Stomach (tissue), 19 donors: Measurements from ENCODE around the gene SLC9B2. TPM values are rescaled to one million over a fixed set of nuclear protein-coding genes. Genes with fewer than 3 reads are reported as not detected.

Experiments
- DNase-seq, 2 donors: peaks; one replicate each; pipeline versions ENCODE4 v3.0.0 to v3.0.0-alpha.2; 2013 to 2019
- H3K27ac ChIP-seq, 5 donors: fragments of 200-600 bp in 4 of 5; sonication (generic) in 4 of 5; one replicate each; pipeline ENCODE4 v1.5.1; 2013 to 2019; ENCODE audit warnings: mild to moderate bottlenecking in 1 of 5, moderate library complexity in 1 of 5
- H3K27me3 ChIP-seq, 3 donors: fragments of 200-600 bp; sonication (generic); one replicate each; pipeline ENCODE4 v1.5.1; 2017 to 2019; ENCODE audit warnings: mixed run types in 1 of 3
- H3K36me3 ChIP-seq, 4 donors: fragments of 200-600 bp; sonication (generic); 1 replicate in 3 of 4; 2 replicates in 1 of 4; pipeline ENCODE4 v1.5.1; 2016 to 2019
- H3K4me1 ChIP-seq, 4 donors: fragments of 200-600 bp; sonication (generic); one replicate each; pipeline ENCODE4 v1.5.1; 2016 to 2019
- H3K4me3 ChIP-seq, 4 donors: fragments of 200-600 bp; sonication (generic) in 3 of 4; one replicate each; pipeline ENCODE4 v1.5.1; 2016 to 2019; ENCODE audit warnings: mild to moderate bottlenecking in 1 of 4
- H3K9me3 ChIP-seq, 4 donors: fragments of 200-600 bp; sonication (generic); one replicate each; pipeline ENCODE4 v1.5.1; 2016 to 2019
- EP300 ChIP-seq: sonication (generic); formaldehyde crosslinking; IDR thresholded peaks from one replicate; pipeline ENCODE4 v1.6.1; 2017; ENCODE audit warnings: antibody characterized with exemption
- POLR2A ChIP-seq, 4 donors: fragments of 450-650 bp; IDR thresholded peaks; one replicate each; pipeline ENCODE4 v1.6.1; 2016; ENCODE audit warnings: antibody characterized with exemption in 4 of 4, control low read depth in 2 of 4, mild to moderate bottlenecking in 1 of 4, moderate library complexity in 1 of 4
- POLR2AphosphoS5 ChIP-seq, 3 donors: sonication (generic); formaldehyde crosslinking; IDR thresholded peaks; one replicate each; pipeline ENCODE4 v1.6.1; 2016; ENCODE audit warnings: antibody characterized with exemption in 3 of 3
- WGBS, 5 donors: extraction: QIAGEN DNeasy Blood & Tissue Kit in 3 of 5; methylation state at CpG; one replicate each; pipeline versions ENCODE4 v1.1.5 to v1.1.7; 2013 to 2018; 5-methylcytosine and 5-hydroxymethylcytosine counted together
- intact Hi-C: fragments of 100-400 bp; cut with DNase I; formaldehyde crosslinking; loops from one replicate; pipeline ENCODE4 v1.15.1; 2023; ENCODE audit warnings: low total_unique reads
- long read RNA-seq, 10 donors: transcript quantifications; one replicate each; lab custom pipeline, GENCODE V29; 2026
- polyA plus RNA-seq, 3 donors: library from polyadenylated mRNA; stranded (reverse); fragments of 200-250 nt; gene quantifications; one replicate each; pipeline ENCODE4 v1.2.3, GENCODE V29; 2013
- total RNA-seq, 5 donors: library from RNA; depleted of rRNA; stranded (reverse); fragments of >200 nt; gene quantifications; one replicate each; pipeline versions ENCODE4 v1.1.0 to v1.2.3, GENCODE V29; 2014 to 2016
- TF ChIP-seq, protein P1 (sequence below), 7 experiments: fragments of 450-650 bp in 4 of 7; fragments of 200-600 bp in 3 of 7; sonication (generic) in 3 of 7; IDR thresholded peaks; one replicate each; pipeline ENCODE4 v1.5.1; 2016 to 2019; ENCODE audit warnings: antibody characterized with exemption in 7 of 7, control low read depth in 2 of 7, mild to moderate bottlenecking in 1 of 7
- donor health status: healthy with polysubstance abuse.
- donor health status: Bipolar disorder and iron deficiency.
- donor health status: healthy.

Gene SLC9B2, protein sequence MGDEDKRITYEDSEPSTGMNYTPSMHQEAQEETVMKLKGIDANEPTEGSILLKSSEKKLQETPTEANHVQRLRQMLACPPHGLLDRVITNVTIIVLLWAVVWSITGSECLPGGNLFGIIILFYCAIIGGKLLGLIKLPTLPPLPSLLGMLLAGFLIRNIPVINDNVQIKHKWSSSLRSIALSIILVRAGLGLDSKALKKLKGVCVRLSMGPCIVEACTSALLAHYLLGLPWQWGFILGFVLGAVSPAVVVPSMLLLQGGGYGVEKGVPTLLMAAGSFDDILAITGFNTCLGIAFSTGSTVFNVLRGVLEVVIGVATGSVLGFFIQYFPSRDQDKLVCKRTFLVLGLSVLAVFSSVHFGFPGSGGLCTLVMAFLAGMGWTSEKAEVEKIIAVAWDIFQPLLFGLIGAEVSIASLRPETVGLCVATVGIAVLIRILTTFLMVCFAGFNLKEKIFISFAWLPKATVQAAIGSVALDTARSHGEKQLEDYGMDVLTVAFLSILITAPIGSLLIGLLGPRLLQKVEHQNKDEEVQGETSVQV
- total RNA-seq (10 to 100 TPM in 2 of 5 donors, 1 to 10 TPM in 3; 1.7 to 26.3 (median 8.0) TPM), polyA plus RNA-seq (10 to 100 TPM in 2 of 3 donors, 1 to 10 TPM in 1; 3.5 to 13.0 (median 12.1) TPM)
- long read RNA-seq, donor 1 = 0 reads
- long read RNA-seq, donor 2, partial matches to known transcripts = 0 of 1 reads
- long read RNA-seq, donor 2, other reads (novel, unspliced or antisense) = 0 of 1 reads
- long read RNA-seq, donor 3, partial matches to known transcripts = 0 of 1 reads
- long read RNA-seq, donor 3, other reads (novel, unspliced or antisense) = 0 of 1 reads
- long read RNA-seq, donor 4 = 0 reads
- long read RNA-seq, donor 5, partial matches to known transcripts = 0 of 1 reads
- long read RNA-seq, donor 5, other reads (novel, unspliced or antisense) = 0 of 1 reads
- long read RNA-seq, donor 6 = 0 reads
- long read RNA-seq, donor 7, partial matches to known transcripts = 0 of 1 reads
- long read RNA-seq, donor 7, other reads (novel, unspliced or antisense) = 0 of 1 reads
- long read RNA-seq, donor 8, partial matches to known transcripts = 0 of 1 reads
- long read RNA-seq, donor 8, other reads (novel, unspliced or antisense) = 0 of 1 reads
- long read RNA-seq, donor 9 = 0 reads
- long read RNA-seq, donor 10 = 0 reads

DNA sequence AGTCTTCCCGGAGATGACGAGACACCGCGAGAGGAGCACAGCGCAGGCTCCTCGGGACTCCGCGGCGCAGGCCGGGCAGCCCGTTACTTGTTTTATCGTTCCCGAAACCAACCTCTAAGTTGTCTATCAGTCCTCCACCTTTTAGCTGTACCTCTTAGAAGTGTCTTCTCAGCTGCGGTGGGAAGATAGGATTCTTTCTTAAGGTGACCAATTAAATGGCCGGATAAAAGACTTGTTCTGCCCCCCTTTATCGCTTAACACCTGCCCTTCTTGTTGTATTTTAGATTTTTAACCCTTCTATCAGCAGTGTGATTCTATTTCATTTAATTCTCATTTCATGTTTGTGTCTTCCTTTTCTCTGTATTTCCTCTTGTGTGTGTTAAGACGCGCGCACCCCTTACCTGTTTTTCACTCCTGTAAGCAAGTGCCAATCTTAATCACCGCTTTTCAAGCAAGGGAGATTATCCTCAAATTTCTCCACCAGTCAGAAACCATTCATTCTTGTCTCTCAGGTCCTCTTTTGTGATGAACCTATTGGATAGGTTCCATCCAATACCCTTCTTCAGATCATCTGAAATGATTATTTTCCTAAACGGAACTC lies at the start of gene SLC9B2:
TSS of gene SLC9B2 (minus strand) at position 15 of the 601 bp plus-strand sequence. CDS start 9,211 bp downstream, outside the sequence.
- H3K27ac ChIP-seq = peak within 1 kb of the TSS; percentile 82 to 91 (median 88)
- intact Hi-C loops = no loop called here
- no peaks in the 10 kb centered on the region for H3K9me3 ChIP-seq
- no peak for TF ChIP-seq EP300
- no peak for TF ChIP-seq POLR2AphosphoS5 (IDR thresholded peaks at IDR 0.05)
- TF ChIP-seq, protein P1, sequence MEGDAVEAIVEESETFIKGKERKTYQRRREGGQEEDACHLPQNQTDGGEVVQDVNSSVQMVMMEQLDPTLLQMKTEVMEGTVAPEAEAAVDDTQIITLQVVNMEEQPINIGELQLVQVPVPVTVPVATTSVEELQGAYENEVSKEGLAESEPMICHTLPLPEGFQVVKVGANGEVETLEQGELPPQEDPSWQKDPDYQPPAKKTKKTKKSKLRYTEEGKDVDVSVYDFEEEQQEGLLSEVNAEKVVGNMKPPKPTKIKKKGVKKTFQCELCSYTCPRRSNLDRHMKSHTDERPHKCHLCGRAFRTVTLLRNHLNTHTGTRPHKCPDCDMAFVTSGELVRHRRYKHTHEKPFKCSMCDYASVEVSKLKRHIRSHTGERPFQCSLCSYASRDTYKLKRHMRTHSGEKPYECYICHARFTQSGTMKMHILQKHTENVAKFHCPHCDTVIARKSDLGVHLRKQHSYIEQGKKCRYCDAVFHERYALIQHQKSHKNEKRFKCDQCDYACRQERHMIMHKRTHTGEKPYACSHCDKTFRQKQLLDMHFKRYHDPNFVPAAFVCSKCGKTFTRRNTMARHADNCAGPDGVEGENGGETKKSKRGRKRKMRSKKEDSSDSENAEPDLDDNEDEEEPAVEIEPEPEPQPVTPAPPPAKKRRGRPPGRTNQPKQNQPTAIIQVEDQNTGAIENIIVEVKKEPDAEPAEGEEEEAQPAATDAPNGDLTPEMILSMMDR (IDR thresholded peaks at IDR 0.05) = no peak
- TF ChIP-seq POLR2A (IDR thresholded peaks at IDR 0.05) = no peak
- H3K36me3 ChIP-seq = peaks cover 6 to 22% (median 18%) of the 10 kb centered on the region in 4 donors
- peak within 1 kb of the TSS; percentile 60 to 78 (median 69) for H3K4me3 ChIP-seq
- peaks cover 20 to 41% (median 28%) of the 10 kb centered on the region in 4 donors for H3K4me1 ChIP-seq
- DNase-seq = no peak
- no peaks in the 10 kb centered on the region for H3K27me3 ChIP-seq
- WGBS, 5 donors = 19 to 23% (median 21%) methylated on average over 21 of the region's 21 CpGs

DNA sequence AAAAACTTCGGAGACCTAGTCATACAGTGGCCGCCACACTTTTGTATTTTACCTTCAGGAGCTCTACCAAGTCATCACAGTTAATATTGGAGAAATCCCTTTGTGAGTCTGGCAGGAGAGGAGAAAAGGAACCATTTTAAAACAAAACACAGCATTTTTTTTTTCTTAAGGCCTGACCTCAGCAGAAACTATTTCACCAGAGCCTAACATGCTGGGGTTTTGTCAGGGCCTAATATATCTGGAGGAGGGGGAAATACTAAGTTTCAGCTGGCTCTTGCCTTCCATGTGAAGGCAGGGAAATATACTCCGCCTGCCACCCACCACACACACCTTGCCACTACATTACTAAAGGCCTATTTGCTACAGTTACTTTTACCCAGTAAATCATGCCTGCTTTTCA lies 49.6 kb upstream of the SLC9B2 start:
- no peaks in the 10 kb centered on the region for H3K4me1 ChIP-seq
- H3K4me3 ChIP-seq = no peak overlapping the region
- DNase-seq = no peak
- peaks cover 0 to 17% (median 0%) of the 10 kb centered on the region in 4 donors for H3K9me3 ChIP-seq
- no peaks in the 10 kb centered on the region for H3K27me3 ChIP-seq
- TF ChIP-seq, protein P1 (IDR thresholded peaks at IDR 0.05) = no peak
- no peak for TF ChIP-seq POLR2AphosphoS5 (IDR thresholded peaks at IDR 0.05)
- TF ChIP-seq POLR2A (IDR thresholded peaks at IDR 0.05) = no peak
- no peak for TF ChIP-seq EP300
- H3K27ac ChIP-seq = no peak overlapping the region
- whole genome bisulfite sequencing, 5 donors = 92 to 100% (median 95%) methylated on average over 3 of the region's 3 CpGs
- intact Hi-C loops = no loop called here
- no peaks in the 10 kb centered on the region for H3K36me3 ChIP-seq

DNA sequence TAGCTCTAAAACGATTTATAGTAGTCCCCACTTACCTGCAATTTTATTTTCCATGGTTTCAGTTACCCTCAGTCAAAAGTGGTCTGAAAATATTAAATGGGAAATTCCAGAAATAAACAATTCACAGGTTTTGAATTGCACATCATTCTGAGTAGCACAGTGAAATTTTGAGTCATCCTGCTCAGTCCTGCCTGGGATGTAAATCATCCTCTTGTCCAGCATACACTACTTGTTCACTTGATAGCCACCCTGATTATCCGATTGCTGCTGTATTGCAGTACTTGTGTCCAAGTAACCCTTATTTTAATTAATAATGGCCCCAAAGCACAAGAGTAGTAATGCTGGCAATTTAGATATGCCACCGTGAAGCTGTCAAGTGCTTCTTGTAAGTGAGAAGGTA lies 46.6 kb upstream of the SLC9B2 start:
- Histone ChIP-seq H3K27ac (no peak overlapping the region), H3K36me3 (no peaks in the 10 kb centered on the region), H3K9me3 (peaks cover 0 to 2% (median 0%) of the 10 kb centered on the region in 4 donors), H3K27me3 (no peaks in the 10 kb centered on the region), H3K4me3 (no peak overlapping the region), H3K4me1 (no peaks in the 10 kb centered on the region)
- no peak for TF ChIP-seq EP300
- TF ChIP-seq POLR2AphosphoS5 (IDR thresholded peaks at IDR 0.05) = no peak
- TF ChIP-seq, protein P1 (IDR thresholded peaks at IDR 0.05) = no peak
- TF ChIP-seq POLR2A (IDR thresholded peaks at IDR 0.05) = no peak
- 76 to 96% (median 82%) methylated on average over 3 of the region's 3 CpGs for WGBS, 5 donors
- no peak for DNase-seq
- intact Hi-C loops = no loop called here

DNA sequence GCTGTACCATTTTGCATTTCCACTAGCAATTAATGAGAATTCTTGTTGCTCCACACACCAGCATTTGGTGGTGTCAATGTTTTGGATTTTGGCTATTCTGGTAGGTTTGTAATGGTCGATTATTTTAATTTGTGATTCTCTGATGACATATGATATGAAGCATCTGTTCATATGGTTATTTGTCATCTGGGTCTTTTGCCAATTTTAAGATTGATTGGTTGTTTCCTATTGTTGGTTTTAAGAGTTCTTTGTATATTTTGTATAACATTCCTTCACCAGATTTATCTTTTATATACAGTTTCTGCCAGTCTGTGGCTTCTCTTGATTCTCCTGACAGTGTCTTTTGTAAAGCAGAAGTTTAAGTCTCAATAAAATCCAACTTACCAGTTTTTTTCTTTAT lies 41.6 kb upstream of the SLC9B2 start:
- WGBS, 5 donors = 64 to 84% (median 71%) methylated on average over 1 of the region's 1 CpG
- intact Hi-C loops = no loop called here
- TF ChIP-seq POLR2AphosphoS5 (IDR thresholded peaks at IDR 0.05) (no peak), EP300 (no peak), POLR2A (IDR thresholded peaks at IDR 0.05) (no peak)
- TF ChIP-seq, protein P1 (IDR thresholded peaks at IDR 0.05) = no peak
- no peak for DNase-seq
- no peaks in the 10 kb centered on the region for H3K4me1 ChIP-seq
- H3K27me3 ChIP-seq = no peaks in the 10 kb centered on the region
- H3K9me3 ChIP-seq = no peaks in the 10 kb centered on the region
- no peaks in the 10 kb centered on the region for H3K36me3 ChIP-seq
- no peak overlapping the region for H3K4me3 ChIP-seq
- H3K27ac ChIP-seq = no peak overlapping the region
